Midbrain (tissue), 1 donor: ENCODE data around the gene SIL1.
A peak's percentile ranks its signal among the peaks of the same experiment; 100 is the strongest.
"Not testable (repeated sequence)": the region's sequence is repeated elsewhere in the genome, so short reads cannot be mapped to it uniquely, and the experiment has no call there.

Source experiments
- DNase-seq: peaks from one replicate; lab custom pipeline; 2025; lab: John Stamatoyannopoulos, UW

Gene SIL1

DNA sequence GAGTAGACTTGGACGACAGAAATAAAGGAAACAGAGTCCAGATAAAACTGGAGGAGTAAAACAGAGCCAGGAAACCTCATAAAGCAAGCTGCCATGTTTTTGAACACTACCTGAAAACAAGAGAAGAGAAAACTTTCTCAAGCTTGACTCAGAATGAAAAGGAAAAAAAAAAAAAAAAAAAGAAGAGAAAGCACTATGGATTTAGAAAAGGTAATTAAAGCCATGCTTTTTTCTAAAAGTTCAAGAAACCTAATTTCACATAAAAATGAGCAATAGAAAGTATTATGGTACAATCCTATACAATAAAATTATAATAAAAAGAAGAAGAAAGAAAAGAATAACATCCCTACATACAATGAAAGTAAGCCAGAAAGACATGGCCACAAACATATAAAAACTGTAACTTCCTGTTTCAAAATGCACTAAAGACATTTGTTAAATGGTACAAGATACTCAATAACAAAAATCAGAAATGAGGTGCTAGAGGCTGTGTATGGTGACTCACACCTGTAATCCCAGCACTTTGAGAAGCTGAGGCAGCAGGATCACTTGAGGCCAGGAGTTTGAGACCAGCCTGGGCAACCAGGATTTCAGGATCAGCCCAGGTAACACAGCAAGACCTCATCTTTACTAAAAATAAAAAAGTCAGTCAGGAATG, 129.5 kb downstream of the SIL1 start:
- no peak for DNase-seq

DNA sequence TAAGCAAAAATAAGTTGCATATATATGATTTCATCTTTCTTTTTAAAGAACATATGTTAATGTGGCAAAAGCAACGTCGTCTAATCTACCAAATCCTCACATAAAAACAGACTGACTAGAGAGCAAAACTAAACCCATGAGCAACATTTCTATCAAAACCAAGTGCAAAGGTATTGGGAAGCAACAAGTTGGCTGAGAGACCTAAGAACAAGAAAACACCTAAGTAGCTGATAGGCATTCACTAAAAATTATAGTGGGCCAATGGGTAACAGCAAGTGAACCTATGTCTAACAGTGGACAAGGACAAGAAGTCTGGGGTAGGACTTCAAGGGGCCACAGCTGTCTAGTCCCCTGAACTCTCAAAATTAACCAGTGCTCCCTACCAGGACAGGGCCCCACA, 130.1 kb downstream of the SIL1 start:
- no peak for DNase-seq

DNA sequence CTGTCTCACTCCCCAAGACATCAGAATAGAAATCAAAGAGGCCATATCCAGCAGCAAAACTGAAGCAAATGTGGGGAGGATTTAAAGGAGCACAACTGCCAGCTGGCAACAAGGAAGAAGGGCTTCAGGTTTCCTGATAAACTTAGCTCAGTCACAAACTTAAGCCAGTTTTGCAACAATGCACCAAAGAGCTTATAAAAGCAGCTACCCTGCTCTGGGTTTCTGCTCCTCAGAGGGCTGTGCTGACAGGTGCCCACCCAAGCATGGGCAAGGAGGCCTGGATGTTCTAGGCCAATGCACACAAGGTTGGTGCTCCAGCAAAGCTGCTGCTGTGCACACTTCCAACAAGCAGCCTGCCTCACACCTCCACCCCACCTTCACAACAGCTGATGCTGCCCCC, 132.9 kb downstream of the SIL1 start:
- DNase-seq, result no peak

DNA sequence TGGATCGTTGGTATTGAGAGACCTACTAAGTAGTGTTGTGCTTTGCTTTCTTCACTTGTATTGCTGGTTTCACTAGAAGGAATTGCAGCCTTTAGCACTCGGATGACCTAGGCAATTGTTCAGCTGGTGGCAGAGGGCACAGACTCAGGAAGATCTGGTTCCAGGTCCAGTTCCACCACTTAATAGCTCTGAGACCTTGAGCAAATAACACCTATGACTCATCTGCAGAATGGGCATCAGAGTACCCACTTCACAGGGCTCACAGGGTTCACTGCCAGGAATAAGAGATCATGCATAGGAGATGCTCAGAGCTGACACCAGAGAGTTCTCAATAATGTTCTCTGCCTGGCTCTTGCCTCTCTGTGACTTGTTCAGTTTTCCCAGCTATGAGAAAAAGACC, 133.6 kb downstream of the SIL1 start:
- no peak for DNase-seq

DNA sequence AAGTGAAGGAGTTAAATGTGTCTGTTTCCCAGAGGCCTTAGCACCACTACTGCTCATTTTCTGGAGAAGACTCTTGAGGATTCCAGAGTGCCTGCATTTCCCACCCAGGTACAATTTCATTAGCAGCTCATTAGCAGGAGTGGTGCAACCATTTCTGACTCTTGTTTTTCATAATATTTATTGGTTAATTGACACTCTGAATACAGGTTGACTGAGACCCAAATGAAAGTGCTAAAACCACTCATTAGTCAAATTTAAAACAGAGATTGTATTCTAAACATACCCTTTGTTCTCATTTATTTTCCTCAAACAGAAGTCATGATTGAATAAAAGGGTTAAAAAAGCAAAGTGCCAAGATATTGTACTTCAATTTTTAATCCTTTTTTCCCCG, 134.5 kb downstream of the SIL1 start:
- DNase-seq, result no peak

DNA sequence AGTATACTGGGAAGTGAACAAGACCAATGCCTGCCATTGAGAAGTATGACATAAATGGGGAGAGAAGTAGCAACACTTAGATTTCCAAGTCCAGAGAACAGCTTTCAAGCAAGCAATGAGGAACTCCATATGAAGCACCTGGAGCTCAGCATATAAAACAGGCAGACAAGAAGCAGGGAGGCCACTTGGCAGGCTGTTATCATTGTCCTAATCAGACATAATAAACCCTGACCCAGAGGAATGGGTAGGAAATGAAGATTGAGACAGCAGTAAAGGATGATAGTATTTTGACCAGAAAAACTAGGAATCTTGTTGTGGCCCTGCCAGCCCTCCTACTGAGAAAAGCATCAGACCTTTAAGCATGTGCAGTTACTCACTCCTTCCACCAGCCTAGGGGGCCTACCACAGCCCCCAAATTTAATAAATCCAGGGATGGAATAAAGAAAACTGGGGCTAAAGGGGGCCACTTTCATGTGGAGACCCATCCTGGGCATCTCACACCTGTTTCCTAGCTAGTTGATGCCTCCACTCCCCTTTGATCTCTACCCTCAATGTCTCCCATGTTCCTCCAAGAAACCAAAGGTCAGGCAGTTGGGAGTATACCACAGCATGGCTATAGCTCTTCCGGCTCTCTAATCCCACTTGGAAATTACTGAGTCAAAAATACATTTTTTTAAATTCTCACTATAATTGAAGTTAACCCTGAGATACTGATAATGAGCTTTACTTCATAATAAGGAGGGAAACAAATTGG, 135.1 kb downstream of the SIL1 start:
- no peak for DNase-seq

DNA sequence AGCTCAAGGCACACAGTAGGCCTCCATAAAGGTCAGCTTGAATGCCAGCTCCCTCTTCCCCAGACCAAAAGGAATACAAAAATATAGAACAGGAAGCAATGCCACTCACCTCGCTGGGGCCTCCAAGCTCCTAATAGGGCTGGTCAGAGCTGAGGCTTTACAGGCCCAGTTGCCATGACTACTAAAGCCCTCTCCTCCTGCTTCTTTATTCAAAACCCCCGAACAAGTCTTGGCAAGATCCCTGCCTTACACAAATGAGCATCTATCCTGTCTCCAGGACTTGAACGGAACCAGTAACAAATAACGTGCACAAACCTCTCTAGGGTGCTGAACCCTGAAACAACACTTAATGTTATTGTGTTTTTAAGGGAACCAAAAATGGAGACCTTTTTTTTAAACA, 136.3 kb downstream of the SIL1 start:
- DNase-seq, result peak; percentile 27

DNA sequence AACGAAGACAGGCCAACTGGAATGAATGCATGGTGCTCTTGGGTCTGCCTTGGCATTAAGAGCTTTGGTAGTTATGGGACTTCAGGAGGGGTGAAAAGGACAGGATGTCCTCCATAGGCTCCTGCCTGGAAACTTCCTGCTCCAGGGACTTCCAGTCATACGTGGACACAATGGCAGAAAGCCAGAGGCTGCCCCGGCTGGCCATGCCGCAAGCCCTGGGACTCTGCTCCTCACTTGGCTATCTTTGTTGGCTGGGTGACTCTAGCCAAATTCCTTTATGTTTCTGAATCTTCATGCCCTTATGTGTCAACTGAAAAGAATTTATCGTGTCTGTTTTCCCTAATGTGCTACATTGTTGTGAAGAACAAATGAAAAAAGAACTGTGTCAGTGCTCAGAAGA, 136.9 kb downstream of the SIL1 start:
- no peak for DNase-seq

DNA sequence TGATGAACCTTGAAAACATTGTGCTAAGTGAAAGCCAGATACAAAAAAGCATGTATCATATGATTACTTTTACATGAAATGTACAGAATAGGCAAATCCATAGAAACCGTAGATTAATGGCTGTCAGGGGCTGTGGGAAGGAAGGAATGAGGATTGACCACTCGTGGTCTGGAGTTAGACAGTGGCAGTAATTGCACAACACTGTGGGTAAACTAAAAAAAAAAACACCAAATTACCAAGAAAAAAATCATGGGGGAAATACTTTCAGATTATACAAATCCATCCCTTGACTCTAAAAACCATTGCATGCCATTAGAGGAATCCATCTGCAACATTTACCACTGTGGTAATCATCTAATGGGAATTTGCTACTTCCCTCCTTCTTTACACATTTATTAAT, 140.0 kb downstream of the SIL1 start:
- no peak for DNase-seq

DNA sequence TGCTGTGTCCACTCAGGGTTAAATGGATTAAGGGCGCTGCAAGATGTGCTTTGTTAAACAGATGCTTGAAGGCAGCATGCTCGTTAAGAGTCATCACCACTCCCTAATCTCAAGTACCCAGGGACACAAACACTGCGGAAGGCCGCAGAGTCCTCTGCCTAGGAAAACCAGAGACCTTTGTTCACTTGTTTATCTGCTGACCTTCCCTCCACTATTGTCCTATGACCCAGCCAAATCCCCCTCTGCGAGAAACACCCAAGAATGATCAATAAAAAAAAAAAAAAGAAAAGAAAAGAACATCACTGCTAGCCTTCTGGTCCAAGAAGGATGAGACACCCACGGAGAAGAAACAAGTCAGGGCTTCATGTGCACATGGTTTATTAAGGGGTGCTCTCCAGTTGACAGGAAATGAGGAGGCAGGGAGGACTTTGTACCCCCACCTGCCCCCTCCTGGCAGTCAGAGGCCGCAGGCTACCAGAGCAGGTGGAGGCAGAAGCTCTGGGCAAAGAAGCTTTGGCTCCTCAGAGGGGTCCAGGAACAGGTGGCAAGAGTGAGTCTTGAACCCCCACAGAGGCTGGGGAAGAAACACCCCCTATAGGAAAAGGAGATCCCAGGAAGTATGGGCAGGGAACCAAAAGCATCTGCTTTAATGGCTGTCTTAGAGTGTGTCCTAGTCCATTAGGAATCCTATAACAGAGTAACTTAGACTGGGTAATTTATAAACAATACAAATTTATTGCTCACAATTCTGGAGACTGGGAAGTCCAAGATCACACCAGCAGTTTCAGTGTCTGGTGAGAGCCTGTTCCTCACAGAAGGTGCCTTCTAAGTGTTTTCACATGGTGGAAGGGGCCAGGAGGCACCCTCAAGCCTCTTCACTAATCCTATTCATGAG, 140.9 kb downstream of the SIL1 start:
- not testable (repeated sequence) for DNase-seq

DNA sequence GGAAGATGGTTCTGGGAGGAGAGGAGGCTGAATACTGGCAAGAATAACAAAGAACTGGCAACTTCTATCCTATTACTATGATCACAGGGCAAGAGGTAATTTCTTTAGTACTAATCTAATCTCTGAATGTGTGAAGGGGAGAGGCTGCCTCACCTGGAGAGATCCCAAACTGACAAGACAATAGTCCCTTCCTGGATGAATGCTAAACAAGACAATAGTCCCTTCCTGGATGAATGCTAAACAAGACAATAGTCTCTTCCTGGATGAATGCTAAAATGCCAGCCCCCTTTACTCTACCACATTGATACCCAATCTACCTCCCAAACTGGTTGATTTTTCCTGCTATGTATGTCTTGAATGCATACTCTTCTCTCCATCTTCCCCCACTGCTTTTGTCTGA, 145.2 kb downstream of the SIL1 start:
- DNase-seq, result no peak

DNA sequence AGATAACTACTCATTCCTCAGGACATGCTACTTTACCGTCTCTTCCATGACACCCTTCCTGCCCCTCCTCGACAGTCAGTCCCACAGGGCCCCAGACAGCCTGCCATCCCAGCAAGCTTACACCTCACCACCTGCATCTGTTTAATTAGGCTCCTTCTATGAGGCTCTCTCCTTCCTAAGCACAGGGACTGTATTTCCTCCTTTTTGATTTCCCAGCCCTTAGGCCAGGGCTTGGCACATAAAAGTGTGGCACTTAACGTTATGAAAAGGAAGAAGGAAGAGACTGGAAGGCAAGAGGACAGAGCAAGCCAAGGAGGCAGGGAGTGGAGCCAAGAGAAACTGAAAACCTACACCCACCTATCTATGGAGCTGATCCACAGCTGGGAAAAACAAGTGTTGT, 146.8 kb downstream of the SIL1 start:
- DNase-seq, result no peak

DNA sequence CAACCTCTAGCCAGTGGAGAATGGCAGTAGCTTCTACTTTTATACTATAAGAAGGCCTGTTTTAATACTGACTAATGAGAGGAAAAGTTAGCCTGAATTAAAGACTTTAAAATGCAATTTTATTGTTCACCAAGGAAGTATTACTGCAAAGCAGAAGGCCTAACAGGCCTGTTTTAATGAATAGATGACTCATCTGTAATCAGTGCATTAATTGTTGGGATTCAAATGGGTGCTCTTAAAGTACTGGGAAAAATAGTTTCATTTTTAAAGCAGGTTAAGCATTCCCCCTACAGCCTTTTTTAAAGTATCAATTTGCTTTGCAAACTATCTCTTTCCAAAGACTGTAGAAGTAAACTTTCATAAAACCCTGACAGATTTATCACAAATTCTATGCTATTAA, 147.7 kb downstream of the SIL1 start:
- DNase-seq, result no peak

DNA sequence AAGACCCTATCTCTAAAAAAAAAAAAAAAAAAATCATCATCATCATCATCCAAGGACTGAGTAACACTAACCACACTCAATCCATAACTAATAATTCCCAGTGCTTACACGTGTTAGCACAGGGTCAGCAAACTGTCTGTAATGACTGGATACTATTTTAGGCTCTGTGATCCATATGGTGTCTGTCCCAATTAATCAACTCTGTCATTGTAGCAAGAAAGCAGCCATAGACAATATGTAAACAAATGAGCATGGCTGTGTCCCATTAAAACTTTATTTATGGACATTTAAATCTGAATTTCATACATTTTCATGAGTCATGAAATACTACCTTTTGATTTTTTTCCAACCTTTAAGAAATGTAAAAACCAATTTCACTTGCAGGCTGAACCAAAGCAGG, 148.4 kb downstream of the SIL1 start:
- DNase-seq, result no peak

DNA sequence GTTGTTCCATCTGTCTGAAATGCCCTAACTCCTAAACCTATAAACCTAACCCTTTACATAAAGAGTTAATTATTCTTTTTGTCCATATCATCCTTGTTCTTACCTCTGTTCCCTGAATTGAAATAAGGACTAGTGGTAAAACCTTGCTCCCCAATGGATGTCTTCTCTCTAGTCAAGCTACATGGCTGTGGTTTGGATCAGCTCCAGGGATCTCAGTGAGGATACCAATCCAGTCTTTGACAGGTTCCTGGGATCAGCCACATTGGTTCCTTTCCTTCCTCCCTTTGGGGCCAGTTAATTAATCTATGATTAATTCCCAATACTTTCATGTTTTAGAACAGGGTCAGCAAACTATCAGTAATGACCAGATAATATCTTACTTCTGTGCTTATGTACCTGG, 151.6 kb downstream of the SIL1 start:
- DNase-seq, result no peak

DNA sequence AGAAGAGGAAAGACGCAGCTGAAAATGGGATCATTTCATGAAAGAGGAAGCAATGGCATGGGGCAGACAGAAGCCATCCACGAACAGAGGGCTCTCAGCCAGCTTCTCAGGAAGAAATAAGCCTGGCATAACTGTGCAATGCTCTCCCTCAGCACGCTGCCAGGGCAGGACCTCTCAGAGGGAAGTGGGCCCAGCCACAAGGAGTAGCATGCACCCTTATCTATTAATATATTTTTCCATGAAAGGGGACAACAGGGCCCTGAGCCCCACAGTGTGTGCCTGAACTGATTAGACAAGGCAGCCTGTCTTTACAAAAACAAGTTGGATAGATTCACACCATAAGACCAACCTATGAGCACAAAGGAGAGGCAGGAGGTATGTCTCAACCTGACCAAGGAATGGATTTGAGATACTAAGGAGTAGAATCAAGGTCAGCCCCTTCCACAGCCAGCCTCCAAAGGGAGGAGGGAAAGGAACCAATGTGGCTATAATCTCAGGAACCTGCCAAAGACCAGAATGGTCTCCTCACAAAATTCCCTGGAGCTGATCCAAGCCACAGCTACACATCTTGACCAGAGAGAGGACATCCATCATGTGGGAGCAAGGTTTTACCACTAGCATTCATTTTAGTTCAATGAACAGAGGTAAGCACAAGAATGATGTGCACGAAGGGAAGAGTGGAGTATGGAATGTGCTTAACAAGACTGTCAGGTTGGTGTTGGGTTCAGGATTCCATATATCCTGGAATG, 154.8 kb downstream of the SIL1 start:
- no peak for DNase-seq

DNA sequence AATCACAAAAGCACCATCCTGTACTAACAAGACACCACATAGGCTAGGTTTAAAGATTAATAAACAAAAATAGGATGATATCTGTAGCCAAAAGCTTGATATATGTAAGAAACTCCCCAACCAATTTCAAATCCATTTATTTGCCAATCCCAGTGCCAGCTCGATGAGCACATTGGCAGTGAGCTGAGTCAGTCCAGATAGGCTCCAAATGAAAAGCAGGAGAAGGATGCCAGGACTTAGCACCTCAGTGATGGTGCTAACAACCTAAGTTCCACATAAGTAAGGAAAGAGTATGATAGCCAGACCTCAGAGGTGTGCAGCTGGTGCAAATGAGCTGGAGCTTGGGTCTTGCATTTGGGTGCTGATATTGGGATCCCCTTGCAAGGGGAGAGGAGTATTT, 158.1 kb downstream of the SIL1 start:
- no peak for DNase-seq

DNA sequence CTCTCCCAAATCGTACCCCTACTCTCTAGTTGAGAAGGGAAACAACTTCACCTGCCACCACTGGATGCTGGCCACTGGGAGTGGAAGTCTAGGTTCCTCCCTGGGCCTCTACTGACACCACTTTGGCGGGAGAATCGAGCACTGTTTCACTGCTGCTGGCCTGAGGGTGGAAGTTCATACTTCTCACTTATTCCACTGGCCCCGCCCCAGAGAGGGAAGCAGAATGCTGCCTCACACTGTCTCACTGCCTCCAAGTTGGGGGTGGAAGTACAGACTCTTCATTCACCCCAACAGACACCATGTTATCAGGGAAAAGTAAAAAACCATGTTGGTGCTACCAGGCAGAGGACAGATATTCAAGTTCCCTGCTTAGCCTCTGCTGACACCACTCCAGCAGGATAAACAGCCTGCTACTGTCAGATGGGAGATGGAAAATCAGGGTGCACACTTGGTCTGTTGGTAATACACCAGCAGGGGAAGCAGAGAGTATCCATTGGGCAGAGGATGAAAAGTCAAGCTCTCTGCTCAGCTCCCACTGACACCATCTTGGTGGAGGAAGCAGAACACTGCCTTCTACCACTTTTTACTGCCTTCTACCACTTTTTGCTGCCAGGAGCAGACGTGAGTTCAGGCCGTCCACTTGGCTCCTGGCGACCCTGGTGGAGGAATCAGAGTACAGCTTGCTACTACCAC, 159.4 kb downstream of the SIL1 start:
- no peak for DNase-seq

DNA sequence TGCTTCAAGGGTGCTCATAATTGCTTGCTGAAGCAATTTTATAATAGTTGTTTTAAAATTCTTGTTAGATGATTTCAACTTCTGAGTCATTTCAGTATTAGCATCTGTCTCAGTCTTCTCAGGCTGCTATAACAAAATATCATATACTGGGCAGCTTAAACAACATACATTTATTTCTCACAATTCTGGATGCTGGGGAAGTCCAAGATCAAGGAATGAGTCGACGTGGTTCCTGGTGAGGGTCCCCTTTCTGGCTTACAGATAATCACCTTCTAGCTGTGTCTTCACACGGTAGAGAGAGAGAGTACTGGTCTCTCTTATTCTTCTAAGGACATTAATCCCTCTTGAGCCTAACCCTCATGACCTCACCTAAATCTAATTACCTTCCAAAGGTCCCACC, 160.4 kb downstream of the SIL1 start:
- DNase-seq, result no peak

DNA sequence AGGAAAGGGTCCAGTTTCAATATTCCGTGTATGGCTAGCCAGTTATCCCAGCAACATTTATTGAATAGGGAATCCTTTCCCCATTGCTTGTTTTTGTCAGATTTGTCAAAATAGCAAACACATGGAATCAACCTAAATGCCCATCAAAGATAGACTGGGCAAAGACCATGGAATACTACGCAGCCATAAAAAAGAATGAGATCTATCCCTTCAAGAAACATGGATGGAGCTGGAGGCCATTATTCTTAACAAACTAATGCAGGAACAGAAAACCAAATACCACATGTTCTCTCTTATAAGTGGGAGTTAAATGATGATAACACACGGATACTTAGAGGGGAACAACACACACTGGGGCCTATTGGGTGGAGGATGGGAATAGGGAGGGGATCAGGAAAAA, 161.8 kb downstream of the SIL1 start:
- DNase-seq, result not testable (repeated sequence)

DNA sequence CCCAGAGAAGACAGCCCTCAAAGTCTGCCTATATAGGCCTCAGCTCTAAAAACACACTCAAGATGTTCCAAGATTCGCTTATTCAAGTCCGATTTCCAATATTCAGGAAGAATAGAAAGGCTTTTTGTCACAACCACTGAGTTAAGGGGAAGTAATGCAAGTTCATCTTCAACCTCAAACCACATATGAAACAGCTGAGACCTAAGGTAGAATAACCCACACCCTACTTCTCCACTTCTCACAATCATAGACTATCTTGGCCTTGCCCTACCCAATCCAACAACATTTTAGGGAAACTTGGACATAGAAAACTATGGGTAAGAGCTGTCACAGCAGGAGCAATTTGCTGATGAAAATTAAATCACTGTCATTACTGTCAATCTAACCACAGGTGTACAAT, 171.0 kb downstream of the SIL1 start:
- DNase-seq, result no peak

DNA sequence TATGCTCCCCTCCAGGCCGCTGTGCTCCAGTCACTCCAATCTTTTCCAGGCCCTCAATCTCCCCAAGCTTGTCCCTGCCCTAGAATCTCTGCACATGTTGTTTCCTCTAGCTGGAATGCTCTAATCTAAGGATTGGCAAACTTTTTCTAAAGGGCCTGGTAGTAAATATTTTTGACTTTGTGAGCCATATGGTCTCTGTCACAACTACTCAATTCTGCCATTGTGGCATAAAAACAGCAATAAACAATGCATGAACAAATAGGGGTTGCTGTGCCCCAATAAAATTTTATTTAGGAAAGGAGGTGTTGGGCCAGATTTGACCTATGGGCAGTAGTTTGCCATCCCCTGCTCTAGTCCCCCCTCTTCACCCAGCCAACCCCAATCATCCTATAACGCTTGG, 172.5 kb downstream of the SIL1 start:
- no peak for DNase-seq
